ENCODE measurements around the gene RSL1D1.

RSL1D1 gene

GRCh38 chr16:11848842-11849241 lies 2.5 kb downstream of the RSL1D1 start:
- TF ChIP-seq, protein P1, sequence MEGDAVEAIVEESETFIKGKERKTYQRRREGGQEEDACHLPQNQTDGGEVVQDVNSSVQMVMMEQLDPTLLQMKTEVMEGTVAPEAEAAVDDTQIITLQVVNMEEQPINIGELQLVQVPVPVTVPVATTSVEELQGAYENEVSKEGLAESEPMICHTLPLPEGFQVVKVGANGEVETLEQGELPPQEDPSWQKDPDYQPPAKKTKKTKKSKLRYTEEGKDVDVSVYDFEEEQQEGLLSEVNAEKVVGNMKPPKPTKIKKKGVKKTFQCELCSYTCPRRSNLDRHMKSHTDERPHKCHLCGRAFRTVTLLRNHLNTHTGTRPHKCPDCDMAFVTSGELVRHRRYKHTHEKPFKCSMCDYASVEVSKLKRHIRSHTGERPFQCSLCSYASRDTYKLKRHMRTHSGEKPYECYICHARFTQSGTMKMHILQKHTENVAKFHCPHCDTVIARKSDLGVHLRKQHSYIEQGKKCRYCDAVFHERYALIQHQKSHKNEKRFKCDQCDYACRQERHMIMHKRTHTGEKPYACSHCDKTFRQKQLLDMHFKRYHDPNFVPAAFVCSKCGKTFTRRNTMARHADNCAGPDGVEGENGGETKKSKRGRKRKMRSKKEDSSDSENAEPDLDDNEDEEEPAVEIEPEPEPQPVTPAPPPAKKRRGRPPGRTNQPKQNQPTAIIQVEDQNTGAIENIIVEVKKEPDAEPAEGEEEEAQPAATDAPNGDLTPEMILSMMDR (IDR thresholded peaks at IDR 0.05; ENCODE audit: insufficient read depth, missing control alignments), result no peak
- FAIRE-seq (no peak), DNase-seq (ENCODE audit: insufficient read length, low spot score) (no peak)

GRCh38 chr16:11844499-11844898 lies 6.8 kb downstream of the RSL1D1 start:
- DNase-seq (ENCODE audit: insufficient read length, low spot score), result no peak
- FAIRE-seq, result no peak
- TF ChIP-seq, protein P1 (IDR thresholded peaks at IDR 0.05; ENCODE audit: insufficient read depth, missing control alignments), result no peak

DNA sequence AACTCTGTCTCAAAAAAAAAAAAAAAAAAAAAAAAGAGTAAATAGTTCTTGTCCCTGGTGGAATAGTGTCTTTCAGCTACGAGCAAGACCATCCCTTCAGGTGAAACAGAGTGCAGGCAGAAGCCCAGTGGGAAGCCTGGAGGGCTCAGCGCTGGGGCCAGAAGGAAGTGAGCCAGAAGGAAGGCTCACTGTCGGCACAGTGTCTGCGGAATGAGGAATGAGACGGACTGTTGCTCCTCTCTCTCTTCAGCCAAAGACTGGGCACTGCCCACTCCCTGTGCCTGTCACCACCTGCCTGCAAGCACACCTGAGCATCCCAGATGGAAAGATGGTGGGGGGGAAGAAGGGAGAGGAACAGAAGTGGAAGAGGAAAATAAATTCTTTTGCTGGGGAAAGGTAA lies 7.5 kb downstream of the RSL1D1 start:
- TF ChIP-seq, protein P1 (IDR thresholded peaks at IDR 0.05; ENCODE audit: insufficient read depth, missing control alignments), result no peak
- no peak for FAIRE-seq
- no peak for DNase-seq (ENCODE audit: insufficient read length, low spot score)

- TF ChIP-seq, protein P1 (IDR thresholded peaks at IDR 0.05; ENCODE audit: insufficient read depth, missing control alignments), result no peak
- no peak for DNase-seq (ENCODE audit: insufficient read length, low spot score)
- no peak for FAIRE-seq
Observed at GRCh38 chr16:11843206-11843605, 8.1 kb downstream of the RSL1D1 start.

DNA sequence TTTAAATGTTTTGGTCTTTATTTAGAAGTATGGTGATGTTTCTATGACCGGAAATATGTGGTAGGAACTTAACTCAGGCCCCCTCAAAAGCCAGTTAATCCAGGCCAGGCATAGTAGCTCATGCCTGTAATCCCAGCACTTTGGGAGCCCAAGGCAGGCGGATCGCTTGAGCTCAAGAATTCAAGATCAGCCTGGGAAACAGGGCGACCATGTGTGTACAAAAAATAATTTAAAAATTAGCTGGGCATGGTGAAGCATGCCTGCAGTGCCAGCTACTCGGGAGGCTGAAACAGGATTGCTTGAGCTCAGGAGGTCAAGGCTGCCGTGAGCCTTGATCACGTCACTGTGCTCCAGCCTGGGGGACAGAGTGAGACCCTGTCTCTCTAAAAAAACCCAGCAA lies 10.3 kb downstream of the RSL1D1 start:
- DNase-seq (ENCODE audit: insufficient read length, low spot score) (no peak), FAIRE-seq (no peak)
- TF ChIP-seq, protein P1 (IDR thresholded peaks at IDR 0.05; ENCODE audit: insufficient read depth, missing control alignments), result no peak

GRCh38 chr16:11836650-11837244 lies 14.6 kb downstream of the RSL1D1 start:
- TF ChIP-seq, protein P1 (IDR thresholded peaks at IDR 0.05; ENCODE audit: insufficient read depth, missing control alignments), result no peak
- DNase-seq (ENCODE audit: insufficient read length, low spot score) (no peak), FAIRE-seq (peak; percentile 95)

- TF ChIP-seq, protein P1 (IDR thresholded peaks at IDR 0.05; ENCODE audit: insufficient read depth, missing control alignments), result no peak
- DNase-seq (ENCODE audit: insufficient read length, low spot score) (no peak), FAIRE-seq (no peak)
Observed at GRCh38 chr16:11835891-11836649, 15.3 kb downstream of the RSL1D1 start.
